Stimulated activated CD4-positive, alpha-beta T cell treated with anti-CD3 and anti-CD28 coated beads, Interleukin-1b, Interleukin-23, amount 100 ng/mL, for 24 hours (primary cell): Measurements from ENCODE around the gene NKAIN4.

ENCODE experiments used
- DNase-seq, 4 experiments: peaks; one replicate each; pipeline ENCODE4 v3.0.0-alpha.2; 2020; ENCODE audit warnings: low read depth in 4 of 4, low spot score in 1 of 4

The NKAIN4 gene

GRCh38 chr20:63198606-63199005 is 55.7 kb downstream of the NKAIN4 start:
- DNase-seq, result no peak

DNA sequence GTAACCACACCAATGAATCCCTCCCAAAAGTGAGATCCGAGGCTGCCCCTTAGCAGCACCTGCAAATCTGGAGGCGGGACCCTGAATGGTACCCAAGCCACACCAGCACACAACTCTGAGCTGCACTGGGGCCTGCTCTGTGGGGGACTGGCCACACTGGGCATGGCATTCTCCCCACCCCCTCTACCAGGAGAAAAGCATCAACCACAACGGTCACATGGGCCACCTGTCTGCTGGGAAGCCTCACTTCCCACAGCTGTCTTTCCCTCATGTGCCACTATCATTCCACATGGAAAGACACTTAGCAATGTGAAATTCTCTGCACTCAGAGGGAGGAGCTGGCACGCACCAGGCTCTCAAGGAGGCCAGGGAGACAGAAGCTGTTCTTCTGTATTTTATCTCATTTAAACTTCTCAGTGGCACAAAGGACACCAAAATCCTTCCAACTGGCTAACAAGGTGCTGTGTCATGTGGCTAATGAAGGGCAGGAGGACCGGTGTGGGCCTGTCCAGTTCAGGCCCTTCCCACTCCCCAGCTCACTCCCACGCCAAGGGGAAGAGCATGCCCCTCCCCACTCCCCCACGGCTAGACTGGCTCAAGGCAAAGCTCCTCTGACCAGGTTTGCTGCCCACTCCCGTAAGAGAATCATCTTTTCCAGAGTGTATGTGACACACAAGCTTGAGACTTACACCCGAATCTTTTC is 57.3 kb downstream of the NKAIN4 start:
- no peak for DNase-seq

GRCh38 chr20:63194797-63195173 is 59.5 kb downstream of the NKAIN4 start:
- no peak for DNase-seq

DNA sequence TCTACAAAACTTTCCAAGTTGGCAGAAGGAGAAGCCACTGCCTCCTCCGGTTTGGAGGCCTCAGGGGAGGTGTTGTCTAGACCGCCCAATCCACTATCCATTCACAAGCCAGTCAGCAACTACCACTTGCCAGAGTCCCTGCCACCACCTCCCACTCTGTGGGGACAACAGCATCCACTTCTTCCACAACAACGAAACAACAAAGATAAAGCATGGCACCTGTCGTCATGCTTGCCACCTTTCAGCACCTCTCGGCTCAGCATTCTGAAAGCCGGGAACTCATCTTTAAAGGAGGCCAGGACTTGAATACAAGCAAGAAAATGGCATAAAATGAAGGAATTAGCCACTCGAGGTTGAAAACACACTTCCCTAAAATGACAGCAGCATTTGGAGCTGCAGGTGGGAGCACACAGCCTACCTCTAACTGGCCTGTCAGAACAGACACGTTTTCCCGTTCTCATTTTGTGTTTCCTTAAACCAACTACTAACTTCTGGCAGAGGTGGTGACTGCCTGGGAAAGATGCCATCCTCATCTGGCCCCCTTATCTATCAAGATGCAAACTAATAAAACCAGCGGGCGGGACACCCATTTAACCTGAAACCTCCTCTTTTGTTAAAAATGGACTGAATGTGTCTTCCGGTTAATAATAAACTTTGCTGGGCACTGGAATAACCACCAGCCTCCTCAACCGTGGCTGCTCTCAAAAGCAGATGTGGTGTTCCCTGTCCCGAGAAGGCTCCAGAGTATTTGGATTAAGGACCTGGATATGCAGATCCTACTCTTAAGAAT is 60.1 kb downstream of the NKAIN4 start:
- DNase-seq, result no peak

- DNase-seq, result no peak
Observed at GRCh38 chr20:63192721-63193120, 61.5 kb downstream of the NKAIN4 start.

DNA sequence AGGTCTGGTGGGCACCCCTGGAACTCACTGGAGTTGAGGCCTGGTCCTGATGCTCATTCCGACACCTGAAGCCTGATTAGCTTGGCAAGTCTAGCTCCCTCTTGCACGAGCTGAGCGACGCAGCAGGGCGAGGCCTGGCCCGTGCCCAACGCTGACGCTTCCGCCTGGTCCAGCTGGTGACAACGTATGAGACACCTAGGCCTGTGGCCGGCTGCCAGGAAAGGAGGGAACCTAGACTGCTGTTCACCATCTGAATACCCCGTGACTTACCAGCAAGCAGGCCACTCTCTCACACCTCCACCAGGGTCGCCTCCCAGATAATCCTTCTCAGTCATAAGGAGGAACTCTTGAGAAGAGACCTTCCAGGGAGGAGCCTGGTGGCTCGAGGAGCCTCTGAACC is 62.9 kb downstream of the NKAIN4 start:
- no peak for DNase-seq

GRCh38 chr20:63190828-63191227 is 63.4 kb downstream of the NKAIN4 start:
- no peak for DNase-seq
